Measurements from ENCODE around the gene NAB1. TPM values are rescaled to one million over a fixed set of nuclear protein-coding genes. Genes with fewer than 3 reads are reported as not detected.

The NAB1 gene
- polyA plus RNA-seq, 1 donor from 2014 or later: 49.8 TPM

GRCh38 chr2:190625691-190626090 is 23.2 kb upstream of the NAB1 start:
- no peak overlapping the region for H3K4me2 ChIP-seq (ENCODE audit: low read length)
- H3K27ac ChIP-seq (ENCODE audit: low read length): no peak overlapping the region

DNA sequence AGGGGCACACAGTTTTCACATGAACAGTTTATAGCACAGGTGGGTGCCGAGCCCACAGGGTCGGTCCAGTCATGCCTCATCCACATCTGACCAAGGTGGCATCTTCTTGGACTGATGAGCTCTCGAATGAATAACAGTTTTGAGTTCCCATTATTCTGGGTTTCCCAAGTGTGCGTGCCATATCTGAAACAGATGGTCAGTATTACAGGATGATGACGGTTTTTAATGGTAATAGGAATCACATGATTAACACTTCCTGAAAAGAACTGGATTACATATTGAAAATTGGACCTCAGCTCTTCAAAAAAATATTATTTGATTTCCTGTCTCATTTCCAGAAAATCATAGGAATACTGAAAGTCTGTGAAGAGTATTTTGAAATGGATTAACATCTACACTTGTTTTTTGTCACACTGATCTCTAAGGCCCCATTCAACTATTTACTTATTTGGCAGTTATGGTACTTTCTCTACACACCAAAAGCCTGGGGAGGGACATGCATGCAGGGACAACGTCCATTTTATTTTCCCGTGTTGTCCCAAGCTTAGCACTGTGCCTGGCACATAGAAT is 22.2 kb upstream of the NAB1 start:
- Histone ChIP-seq H3K4me2 (ENCODE audit: low read length) (no peak overlapping the region), H2AFZ (ENCODE audit: low read depth, low read length) (no peak overlapping the region), H3F3A (ENCODE audit: insufficient read depth, low read length, poor library complexity, severe bottlenecking) (no peaks in the 10 kb centered on the region), H3K4me3 (ENCODE audit: low read length) (no peak overlapping the region), H3K9ac (ENCODE audit: low read length) (no peak overlapping the region), H4K20me1 (ENCODE audit: insufficient read depth) (no peaks in the 10 kb centered on the region), H3K36me3 (ENCODE audit: insufficient read depth, low read length) (no peaks in the 10 kb centered on the region), H3K79me2 (replicated peaks; ENCODE audit: insufficient read depth, low read length) (no peaks in the 10 kb centered on the region), H3K27me3 (ENCODE audit: insufficient read depth, low read depth, low read length) (no peaks in the 10 kb centered on the region), H3K27ac (ENCODE audit: low read length) (no peak overlapping the region), H3K9me2 (ENCODE audit: insufficient read depth, low read length) (no peaks in the 10 kb centered on the region), H3K9me3 (ENCODE audit: low read length) (peaks cover 5% of the 10 kb centered on the region)
- TF ChIP-seq, protein P1, sequence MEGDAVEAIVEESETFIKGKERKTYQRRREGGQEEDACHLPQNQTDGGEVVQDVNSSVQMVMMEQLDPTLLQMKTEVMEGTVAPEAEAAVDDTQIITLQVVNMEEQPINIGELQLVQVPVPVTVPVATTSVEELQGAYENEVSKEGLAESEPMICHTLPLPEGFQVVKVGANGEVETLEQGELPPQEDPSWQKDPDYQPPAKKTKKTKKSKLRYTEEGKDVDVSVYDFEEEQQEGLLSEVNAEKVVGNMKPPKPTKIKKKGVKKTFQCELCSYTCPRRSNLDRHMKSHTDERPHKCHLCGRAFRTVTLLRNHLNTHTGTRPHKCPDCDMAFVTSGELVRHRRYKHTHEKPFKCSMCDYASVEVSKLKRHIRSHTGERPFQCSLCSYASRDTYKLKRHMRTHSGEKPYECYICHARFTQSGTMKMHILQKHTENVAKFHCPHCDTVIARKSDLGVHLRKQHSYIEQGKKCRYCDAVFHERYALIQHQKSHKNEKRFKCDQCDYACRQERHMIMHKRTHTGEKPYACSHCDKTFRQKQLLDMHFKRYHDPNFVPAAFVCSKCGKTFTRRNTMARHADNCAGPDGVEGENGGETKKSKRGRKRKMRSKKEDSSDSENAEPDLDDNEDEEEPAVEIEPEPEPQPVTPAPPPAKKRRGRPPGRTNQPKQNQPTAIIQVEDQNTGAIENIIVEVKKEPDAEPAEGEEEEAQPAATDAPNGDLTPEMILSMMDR (IDR thresholded peaks at IDR 0.05; ENCODE audit: poor library complexity, severe bottlenecking): no peak
- TF ChIP-seq TAF1 (IDR thresholded peaks at IDR 0.05; ENCODE audit: low read depth) (no peak), MXI1 (conservative IDR thresholded peaks at IDR 0.05; ENCODE audit: poor library complexity, severe bottlenecking) (no peak), EP300 (conservative IDR thresholded peaks at IDR 0.05; ENCODE audit: poor library complexity, severe bottlenecking) (no peak), REST (IDR thresholded peaks at IDR 0.05; ENCODE audit: borderline replicate concordance) (no peak), POLR2AphosphoS5 (IDR thresholded peaks at IDR 0.05) (no peak), SMC3 (conservative IDR thresholded peaks at IDR 0.05; ENCODE audit: poor library complexity) (no peak)

More at GRCh38 chr2:190625691-190626090, 23.2 kb upstream of the NAB1 start:
- Histone ChIP-seq H3K9ac (ENCODE audit: low read length) (no peak overlapping the region), H3K9me3 (ENCODE audit: low read length) (peaks cover 5% of the 10 kb centered on the region), H3K9me2 (ENCODE audit: insufficient read depth, low read length) (no peaks in the 10 kb centered on the region), H3K4me3 (ENCODE audit: low read length) (no peak overlapping the region), H2AFZ (ENCODE audit: low read depth, low read length) (no peak overlapping the region), H4K20me1 (ENCODE audit: insufficient read depth) (no peaks in the 10 kb centered on the region), H3K27me3 (ENCODE audit: insufficient read depth, low read depth, low read length) (no peaks in the 10 kb centered on the region), H3K79me2 (replicated peaks; ENCODE audit: insufficient read depth, low read length) (no peaks in the 10 kb centered on the region), H3F3A (ENCODE audit: insufficient read depth, low read length, poor library complexity, severe bottlenecking) (no peaks in the 10 kb centered on the region), H3K36me3 (ENCODE audit: insufficient read depth, low read length) (no peaks in the 10 kb centered on the region)
- no peak for TF ChIP-seq TAF1 (IDR thresholded peaks at IDR 0.05; ENCODE audit: low read depth)
- TF ChIP-seq POLR2AphosphoS5 (IDR thresholded peaks at IDR 0.05): no peak
- TF ChIP-seq REST (IDR thresholded peaks at IDR 0.05; ENCODE audit: borderline replicate concordance): no peak
- TF ChIP-seq RAD21 (conservative IDR thresholded peaks at IDR 0.05): no peak
- no peak for TF ChIP-seq MXI1 (conservative IDR thresholded peaks at IDR 0.05; ENCODE audit: poor library complexity, severe bottlenecking)
- TF ChIP-seq EP300 (conservative IDR thresholded peaks at IDR 0.05; ENCODE audit: poor library complexity, severe bottlenecking): no peak
- TF ChIP-seq, protein P1 (IDR thresholded peaks at IDR 0.05; ENCODE audit: poor library complexity, severe bottlenecking): no peak
- TF ChIP-seq EZH2 (IDR thresholded peaks at IDR 0.05; ENCODE audit: borderline replicate concordance, insufficient read depth, low read length, poor library complexity, severe bottlenecking): no peak
- no peak for TF ChIP-seq SMC3 (conservative IDR thresholded peaks at IDR 0.05; ENCODE audit: poor library complexity)
